HG02885 (cell line): ENCODE measurements around the gene TRAPPC8.
"Not testable (repeated sequence)": the region's sequence is repeated elsewhere in the genome, so short reads cannot be mapped to it uniquely, and the experiment has no call there.

Source experiments
- ATAC-seq: cut with Tn5 transposase; IDR thresholded peaks from one replicate; pipeline ENCODE4 v1.9.1; 2021; ENCODE audit warnings: mild to moderate bottlenecking; ENCODE audit not compliant: unreplicated experiment, poor library complexity

Gene TRAPPC8, protein sequence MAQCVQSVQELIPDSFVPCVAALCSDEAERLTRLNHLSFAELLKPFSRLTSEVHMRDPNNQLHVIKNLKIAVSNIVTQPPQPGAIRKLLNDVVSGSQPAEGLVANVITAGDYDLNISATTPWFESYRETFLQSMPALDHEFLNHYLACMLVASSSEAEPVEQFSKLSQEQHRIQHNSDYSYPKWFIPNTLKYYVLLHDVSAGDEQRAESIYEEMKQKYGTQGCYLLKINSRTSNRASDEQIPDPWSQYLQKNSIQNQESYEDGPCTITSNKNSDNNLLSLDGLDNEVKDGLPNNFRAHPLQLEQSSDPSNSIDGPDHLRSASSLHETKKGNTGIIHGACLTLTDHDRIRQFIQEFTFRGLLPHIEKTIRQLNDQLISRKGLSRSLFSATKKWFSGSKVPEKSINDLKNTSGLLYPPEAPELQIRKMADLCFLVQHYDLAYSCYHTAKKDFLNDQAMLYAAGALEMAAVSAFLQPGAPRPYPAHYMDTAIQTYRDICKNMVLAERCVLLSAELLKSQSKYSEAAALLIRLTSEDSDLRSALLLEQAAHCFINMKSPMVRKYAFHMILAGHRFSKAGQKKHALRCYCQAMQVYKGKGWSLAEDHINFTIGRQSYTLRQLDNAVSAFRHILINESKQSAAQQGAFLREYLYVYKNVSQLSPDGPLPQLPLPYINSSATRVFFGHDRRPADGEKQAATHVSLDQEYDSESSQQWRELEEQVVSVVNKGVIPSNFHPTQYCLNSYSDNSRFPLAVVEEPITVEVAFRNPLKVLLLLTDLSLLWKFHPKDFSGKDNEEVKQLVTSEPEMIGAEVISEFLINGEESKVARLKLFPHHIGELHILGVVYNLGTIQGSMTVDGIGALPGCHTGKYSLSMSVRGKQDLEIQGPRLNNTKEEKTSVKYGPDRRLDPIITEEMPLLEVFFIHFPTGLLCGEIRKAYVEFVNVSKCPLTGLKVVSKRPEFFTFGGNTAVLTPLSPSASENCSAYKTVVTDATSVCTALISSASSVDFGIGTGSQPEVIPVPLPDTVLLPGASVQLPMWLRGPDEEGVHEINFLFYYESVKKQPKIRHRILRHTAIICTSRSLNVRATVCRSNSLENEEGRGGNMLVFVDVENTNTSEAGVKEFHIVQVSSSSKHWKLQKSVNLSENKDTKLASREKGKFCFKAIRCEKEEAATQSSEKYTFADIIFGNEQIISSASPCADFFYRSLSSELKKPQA (N-terminal part only)

DNA sequence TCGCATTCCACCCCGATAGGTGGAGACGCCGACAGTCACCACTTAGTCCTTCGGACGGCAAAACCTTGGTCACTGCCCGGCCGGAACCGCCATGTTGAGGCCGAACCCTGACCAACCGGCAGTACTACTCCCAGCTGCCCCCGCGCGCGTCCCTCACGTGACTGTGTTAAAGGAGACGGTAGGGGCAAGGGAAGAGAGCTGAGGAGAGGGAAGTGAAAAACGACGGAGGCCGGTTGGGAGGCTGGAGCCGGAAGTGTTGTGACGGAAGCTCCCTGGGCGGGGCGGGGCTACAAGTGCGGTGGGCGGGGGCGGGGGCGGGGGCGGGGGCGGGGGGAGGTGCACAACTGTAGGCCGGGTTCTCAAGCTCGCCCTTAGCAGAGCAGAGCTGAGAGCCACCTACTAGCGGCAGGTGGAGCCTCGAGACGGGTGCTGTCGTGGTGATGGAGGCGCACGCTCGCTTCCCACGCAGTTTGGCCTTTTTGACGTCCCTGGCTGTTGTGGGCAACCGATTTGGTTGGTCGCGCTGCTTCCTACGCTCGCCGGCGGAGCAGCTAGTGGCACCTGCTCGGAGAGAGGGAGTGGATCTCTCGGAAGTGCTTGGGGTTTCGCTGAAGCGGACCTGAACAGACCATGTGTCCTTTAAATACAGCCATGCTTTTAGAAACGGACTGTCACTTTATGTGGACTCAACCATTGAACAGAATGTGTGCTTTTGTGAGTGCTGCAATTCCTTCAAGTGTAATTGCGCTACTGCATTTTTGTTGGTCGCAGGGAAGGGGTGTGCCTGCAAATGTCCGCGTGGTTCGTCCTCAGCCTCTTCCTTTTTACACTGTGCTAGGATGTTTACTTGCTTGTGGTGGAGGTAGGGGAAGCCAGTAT lies at the start of gene TRAPPC8:
Gene TRAPPC8 (minus strand): TSS at position 130 of the 879 bp plus-strand sequence. CDS start 364 bp downstream, outside the sequence.
- ATAC-seq, result peak; percentile 81

DNA sequence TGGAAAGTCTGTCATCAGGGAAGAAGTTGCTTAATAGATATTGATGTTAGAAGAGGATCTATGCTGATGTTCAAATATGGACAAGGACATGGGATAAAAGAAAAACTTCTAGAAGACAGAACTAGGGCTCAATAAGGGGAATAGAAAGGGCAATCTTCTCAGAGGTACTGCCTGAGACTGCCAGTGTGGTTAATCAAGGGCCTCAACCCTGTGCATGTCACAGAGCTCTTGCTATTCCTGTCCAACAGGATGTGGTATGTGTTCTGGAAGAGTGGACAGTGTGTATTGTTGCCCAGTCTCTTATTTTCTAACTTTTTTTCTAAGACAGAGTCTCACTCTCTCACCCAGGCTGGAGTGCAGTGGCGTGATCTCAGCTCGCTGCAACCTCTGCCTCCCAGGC lies 47.9 kb upstream of the TRAPPC8 start:
- peak; percentile 100 for ATAC-seq

DNA sequence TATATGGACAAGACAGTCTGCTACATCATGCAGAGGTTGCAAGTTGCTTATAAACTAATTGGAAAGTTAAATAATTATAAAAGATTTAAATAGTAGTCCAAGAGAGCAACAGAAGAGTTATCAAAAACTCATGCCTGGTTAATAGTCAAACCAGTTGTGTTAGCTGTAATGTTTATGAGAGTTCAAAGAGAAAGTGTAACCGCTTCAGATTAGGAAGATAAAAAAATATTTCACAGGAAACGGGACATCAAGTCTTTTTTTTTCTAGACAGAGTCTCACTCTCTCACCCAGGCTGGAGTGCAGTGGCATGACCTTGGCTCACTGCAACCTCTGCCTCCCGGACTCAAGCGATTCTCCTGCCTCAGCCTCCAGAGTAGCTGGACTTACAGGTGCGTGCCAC lies 41.0 kb upstream of the TRAPPC8 start:
- ATAC-seq, result no peak

DNA sequence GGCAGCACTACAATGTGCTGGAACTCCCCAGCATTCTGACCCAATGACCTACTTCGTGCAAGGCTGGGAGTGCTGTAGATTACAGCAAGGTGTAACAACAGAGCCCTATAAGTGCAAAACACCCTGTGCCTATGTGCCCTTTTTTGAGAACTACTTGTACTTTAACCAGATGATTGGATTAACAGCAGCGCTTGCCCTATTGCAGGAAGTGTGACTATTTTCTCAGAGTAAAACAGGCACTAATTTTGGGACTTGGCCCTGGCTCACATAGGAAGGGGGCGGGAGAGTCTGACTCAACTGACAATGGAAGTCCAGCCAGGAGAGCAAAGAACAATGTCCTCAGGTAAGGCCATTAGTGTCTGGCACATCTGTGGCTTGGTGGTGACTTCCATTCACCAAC lies 40.1 kb upstream of the TRAPPC8 start:
- ATAC-seq, result no peak

DNA sequence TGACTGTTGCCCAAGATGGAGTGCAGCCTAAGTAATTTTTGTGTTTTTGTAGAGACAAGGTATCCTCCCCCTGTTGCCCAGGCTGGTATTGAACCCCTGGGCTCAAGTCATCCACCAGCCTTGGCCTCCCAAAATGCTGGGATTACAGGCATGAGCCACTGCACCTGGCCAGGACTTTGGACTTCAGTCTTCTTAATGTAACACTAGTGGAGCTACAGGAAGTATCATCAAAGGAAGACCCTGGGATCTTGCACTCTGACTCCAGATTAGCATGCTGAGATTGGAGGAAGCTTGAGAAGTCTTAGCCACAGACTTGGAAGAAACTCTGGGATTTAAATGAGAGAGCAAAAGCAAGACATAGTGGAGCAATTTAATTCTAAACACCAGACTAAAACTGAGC lies 37.9 kb upstream of the TRAPPC8 start:
- no peak for ATAC-seq

DNA sequence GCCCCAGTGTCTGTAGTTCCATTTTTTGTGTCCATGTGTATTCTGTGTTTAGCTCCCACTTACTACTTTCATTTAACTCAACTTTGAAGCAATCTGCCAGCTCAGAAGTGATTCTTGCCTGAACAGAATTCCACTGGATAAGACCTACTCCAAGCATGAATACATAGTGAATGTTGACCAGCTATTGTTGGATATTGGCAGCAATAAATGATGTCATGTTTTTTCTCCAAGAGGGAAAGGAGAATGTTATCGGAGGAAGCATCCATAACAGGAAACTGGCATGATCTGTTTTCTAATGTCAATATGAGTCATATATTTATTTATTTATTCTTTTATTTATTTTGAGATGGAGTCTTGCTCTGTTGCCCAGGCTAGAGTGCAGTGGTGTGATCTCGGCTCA lies 36.8 kb upstream of the TRAPPC8 start:
- ATAC-seq, result no peak

DNA sequence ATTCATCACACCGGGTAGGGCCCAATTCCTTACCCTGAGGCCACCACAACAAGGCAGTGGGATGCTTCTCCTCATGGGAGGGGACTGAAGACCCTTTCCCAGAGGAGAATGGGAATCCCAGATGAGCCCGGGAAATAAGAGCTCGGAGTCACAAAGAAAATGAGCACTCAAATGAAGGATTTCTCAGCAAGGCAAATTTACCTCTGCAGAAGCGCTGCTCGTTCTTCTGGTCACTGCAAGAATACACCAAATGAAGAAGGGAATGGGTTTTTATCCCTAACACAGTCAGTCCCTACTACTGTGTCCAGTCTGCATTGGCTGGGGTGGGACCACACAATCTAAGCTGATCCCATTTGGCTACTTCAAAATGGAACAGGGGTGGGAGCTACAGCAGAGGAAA lies 35.7 kb upstream of the TRAPPC8 start:
- ATAC-seq, result no peak

DNA sequence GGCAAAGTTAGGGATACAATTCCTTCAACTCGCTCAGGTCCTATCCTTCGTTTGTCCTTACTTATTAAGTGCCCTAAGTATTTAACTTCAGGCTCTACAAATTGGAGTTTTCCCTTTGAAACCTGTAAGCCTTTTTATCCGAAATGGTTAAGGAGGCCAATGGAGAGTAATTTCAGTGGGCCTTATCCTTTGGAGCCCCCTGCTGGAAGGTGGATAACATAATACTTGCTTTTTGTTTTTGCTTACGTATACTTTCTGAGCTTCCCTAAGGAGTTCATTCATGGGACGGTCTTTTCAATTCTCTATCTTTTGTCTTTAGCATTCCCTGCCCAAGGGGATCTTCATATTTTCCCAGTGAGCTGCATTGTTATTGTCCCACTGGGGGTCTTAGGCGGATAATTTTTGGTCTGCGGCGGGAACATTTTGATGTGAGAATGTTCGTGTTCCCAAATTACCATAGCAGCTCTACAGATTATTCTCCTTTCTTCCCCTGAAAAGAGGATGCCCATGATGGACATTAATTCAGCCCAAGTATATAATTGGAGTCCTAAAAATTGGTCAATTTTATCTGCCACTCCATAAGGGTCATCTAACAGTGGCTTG lies 34.4 kb upstream of the TRAPPC8 start:
- no peak for ATAC-seq

DNA sequence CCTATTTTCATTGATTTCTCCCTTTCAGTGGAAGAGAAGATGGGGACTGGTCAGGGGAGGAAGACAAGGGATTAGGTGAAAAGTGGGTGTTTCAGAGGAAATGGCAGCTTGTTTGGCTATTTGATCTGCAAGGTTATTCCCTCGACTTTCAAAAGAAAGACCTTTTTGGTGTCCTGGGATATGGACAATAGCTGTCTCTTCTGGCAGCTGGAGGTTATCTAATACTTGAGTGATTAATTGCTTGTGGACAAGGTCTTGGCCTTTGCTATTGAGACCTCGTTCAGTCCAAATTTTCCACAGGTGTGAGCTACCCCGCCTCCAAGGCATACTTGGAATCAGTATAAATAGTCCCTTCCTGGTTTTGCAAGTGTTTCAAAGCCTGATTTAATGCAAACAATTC lies 33.3 kb upstream of the TRAPPC8 start:
- no peak for ATAC-seq

DNA sequence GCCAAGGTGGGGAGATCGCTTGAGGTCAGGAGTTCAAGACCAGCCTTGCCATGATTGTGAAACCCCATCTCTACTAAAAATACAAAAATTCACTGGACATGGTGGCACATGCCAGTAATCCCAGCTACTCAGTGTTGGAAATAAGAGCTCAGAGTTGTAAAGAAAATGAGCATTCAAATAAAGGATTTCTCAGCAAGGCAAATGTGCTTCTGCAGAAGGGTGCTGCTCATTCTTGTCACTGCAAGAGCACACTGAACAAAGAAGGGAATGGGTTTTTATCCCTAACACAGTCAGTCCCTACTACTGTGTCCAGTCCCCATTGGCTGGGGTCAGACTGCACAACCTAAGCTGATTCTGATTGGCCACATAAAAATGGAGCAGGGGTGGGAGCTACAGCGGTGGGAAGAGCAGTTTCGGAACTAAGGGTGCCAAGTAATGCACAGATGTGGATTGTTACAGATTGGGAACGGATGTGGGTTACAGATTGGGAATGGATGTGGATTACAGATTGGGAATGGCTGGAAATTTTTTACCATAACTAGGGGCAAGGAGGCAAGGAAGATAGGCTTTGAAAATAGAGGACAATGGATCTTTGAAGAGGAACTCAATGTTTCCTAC lies 31.1 kb upstream of the TRAPPC8 start:
- no peak for ATAC-seq

DNA sequence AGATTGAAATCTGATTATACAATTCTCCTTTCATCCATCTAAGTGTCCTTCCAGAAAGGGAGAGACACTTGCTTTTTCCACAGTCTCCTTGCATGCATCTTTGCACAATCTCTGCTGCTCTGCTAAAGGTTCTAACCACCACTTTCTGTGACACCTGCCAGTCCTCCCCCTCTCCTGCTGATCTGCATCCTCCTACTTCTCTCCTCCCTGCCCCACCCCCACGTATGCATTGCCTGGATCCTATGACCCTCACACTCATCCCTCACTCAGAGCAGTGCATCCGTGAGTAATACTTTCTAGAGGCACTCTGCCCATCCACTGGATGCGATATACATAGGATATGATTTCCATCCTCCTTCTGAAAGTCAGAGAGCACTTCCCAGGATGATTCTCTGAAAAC lies 27.7 kb upstream of the TRAPPC8 start:
- ATAC-seq, result no peak

DNA sequence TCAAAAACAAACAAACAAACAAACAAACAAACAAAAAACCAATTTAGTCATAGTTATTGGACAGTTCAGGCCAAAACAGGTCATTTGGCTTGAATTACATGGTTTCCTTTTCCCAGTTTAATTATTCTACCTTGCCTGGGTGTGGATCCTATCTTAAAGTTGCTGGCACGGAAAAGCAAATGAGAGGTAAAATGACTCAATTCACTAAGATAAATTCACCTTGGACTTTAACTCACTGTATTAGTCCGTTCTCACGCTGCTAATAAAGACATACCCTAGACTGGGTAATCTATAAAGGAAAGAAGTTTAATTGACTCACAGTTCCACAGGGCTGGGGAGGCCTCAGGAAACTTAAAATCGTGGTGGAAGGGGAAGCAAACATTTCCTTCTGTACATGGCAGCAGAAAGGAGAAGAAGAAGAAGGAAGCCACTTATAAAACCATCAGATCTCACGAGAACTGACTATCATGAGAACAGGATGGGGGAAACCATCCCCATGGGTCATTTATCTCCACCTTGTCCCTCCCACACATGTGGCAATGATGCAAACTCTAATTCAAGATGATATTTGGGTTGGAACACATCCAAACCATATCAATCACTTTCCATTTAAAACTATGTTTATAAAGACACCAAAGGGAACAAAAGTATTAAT lies 22.5 kb upstream of the TRAPPC8 start:
- no peak for ATAC-seq

DNA sequence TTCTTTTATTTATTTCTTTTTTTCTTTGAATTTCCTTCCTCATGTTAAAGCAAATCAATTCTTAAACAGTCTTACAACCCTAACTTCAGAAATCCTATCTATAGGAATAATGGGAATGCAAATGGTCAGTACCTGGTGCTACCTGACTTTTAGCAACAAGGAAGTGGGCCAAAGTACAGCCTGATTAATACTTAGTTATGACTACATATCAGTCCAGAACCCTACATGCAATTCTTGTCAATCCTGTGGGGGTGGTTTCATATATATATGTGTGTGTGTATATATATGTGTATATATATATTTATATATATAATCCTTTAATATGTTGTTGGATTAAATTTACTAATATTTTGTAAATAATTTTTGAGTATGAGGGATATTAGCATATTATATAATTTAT lies 14.8 kb upstream of the TRAPPC8 start:
- no peak for ATAC-seq

DNA sequence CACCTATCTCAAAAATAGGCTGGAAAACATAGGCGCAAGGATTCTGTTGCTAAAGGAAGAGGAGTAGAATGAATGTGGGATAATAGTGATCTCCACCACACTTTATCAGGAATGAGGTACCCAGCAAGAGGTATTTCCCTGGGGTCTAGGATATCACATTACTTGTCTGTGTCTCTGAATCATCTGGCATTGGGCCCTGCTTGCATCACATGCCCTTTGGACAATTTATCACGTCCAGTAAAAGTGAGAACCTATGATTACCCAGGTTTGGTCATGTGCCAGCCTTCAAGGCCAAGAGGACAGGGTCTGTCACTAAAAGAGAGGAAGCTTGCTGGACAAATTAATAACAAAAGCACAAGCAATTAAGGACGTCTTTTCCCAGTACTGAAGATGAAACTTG lies 11.4 kb upstream of the TRAPPC8 start:
- no peak for ATAC-seq

DNA sequence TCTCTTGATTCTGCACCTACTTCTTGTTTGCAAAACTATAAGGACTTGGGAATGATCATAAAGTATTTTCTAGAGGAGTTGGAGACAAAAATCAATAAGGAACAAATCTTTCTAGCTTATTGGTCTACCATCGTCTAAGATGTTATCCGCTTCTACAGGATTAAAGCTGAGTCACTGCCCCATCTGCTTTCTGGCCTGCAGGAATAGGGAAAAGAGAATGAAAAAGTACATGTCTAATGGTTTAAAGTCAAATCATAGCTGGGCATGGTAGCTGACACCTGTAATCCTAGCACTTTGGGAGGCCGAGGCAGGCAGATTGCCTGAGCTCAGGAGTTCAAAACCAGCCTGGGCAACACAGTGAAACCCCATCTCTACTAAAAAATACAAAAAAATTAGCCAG lies 10.8 kb upstream of the TRAPPC8 start:
- not testable (repeated sequence) for ATAC-seq

DNA sequence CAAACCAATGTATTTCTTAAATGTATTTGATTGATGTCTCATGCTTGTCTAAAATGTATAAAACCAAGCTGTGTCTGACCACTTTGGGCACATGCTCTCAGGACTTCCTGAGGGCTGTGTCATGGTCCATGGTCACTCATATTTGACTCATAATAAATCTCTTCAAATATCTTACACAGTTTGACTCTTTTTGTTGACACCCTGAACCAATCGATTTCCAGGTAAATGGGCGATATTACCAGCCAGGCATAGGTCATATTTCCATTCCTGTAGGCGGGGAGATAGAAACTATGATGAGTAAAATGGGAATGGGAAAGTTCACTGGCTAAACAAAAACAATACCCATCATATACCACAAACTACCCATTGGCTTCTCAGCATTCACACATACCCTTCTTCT lies 9.3 kb upstream of the TRAPPC8 start:
- ATAC-seq, result no peak

DNA sequence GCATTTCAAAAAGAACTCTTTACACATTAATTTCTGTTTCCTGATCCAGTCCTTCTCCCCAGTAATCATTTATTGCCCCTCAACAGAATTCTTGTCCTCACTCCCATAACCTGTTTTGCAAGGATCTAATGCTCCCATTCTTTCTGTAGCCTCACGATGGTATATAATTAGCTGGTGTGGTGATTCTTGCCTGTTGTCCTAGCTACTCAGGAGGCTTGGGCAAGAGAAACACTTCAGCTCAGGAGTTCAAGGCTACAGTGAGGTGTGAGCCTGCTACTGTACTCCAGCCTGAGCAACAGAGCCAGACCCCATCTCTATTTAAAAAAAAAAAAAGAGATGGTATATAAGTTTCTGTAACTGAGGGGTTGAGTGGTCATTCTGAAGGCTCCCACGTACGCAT lies 7.7 kb upstream of the TRAPPC8 start:
- no peak for ATAC-seq

DNA sequence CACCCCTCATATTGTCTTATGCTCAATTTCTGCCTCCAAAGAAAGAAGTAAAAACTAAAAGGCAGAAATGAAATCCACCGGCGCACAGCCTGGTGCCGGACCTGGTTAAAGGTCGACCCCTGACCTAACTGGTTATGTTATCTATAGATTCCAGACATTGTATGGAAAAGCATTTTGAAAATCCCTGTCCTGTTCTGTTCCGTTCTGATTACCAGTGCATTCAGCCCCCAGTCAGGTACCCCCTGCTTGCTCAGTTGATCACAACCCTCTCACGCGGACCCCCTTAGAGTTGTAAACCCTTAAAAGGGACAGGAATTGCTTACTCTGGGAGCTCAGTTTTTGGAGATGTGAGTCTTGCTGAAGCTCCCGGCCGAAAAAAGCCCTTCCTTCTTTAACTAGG lies 5.4 kb upstream of the TRAPPC8 start:
- ATAC-seq, result not testable (repeated sequence)
